ENCODE results near the gene NFIX. TPM values are rescaled to one million over a fixed set of nuclear protein-coding genes. Genes with fewer than 3 reads are reported as not detected.
A peak's percentile ranks its signal among the peaks of the same experiment; 100 is the strongest.

NFIX gene
- total and polyA plus RNA-seq, 7 donors, result 10.6 to 104 (median 44.1) TPM

- H3K27me3 ChIP-seq, result no peaks in the 10 kb centered on the region
- 97 to 99% methylated on average over 10 of the region's 10 CpGs for WGBS, 2 donors
- TF ChIP-seq POLR2AphosphoS5 (IDR thresholded peaks at IDR 0.05) (no peak), EP300 (IDR thresholded peaks at IDR 0.05) (no peak), POLR2A (IDR thresholded peaks at IDR 0.05) (no peak)
- TF ChIP-seq, protein P1, sequence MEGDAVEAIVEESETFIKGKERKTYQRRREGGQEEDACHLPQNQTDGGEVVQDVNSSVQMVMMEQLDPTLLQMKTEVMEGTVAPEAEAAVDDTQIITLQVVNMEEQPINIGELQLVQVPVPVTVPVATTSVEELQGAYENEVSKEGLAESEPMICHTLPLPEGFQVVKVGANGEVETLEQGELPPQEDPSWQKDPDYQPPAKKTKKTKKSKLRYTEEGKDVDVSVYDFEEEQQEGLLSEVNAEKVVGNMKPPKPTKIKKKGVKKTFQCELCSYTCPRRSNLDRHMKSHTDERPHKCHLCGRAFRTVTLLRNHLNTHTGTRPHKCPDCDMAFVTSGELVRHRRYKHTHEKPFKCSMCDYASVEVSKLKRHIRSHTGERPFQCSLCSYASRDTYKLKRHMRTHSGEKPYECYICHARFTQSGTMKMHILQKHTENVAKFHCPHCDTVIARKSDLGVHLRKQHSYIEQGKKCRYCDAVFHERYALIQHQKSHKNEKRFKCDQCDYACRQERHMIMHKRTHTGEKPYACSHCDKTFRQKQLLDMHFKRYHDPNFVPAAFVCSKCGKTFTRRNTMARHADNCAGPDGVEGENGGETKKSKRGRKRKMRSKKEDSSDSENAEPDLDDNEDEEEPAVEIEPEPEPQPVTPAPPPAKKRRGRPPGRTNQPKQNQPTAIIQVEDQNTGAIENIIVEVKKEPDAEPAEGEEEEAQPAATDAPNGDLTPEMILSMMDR (IDR thresholded peaks at IDR 0.05), result no peak
- intact Hi-C loops (cut with DNase I), result no loop called here
- H3K4me3 ChIP-seq, result no peak overlapping the region
- peaks cover 0 to 51% (median 14%) of the 10 kb centered on the region in 4 donors for H3K36me3 ChIP-seq
- peaks cover 0 to 25% (median 20%) of the 10 kb centered on the region in 4 donors for H3K4me1 ChIP-seq
- DNase-seq, result no peak
- no peaks in the 10 kb centered on the region for H3K9me3 ChIP-seq
- H3K27ac ChIP-seq, result no peak overlapping the region
Measured at GRCh38 chr19:13112555-13112954, 117.3 kb downstream of the NFIX start.

GRCh38 chr19:13115936-13116281 lies 120.6 kb downstream of the NFIX start:
- no peak for TF ChIP-seq POLR2A (IDR thresholded peaks at IDR 0.05)
- TF ChIP-seq EP300 (IDR thresholded peaks at IDR 0.05), result no peak
- TF ChIP-seq, protein P1 (IDR thresholded peaks at IDR 0.05), result no peak
- TF ChIP-seq POLR2AphosphoS5 (IDR thresholded peaks at IDR 0.05), result no peak
- peak overlapping the region; percentile 91 to 99 (median 96) for H3K4me3 ChIP-seq
- peaks cover 0 to 49% (median 43%) of the 10 kb centered on the region in 4 donors for H3K4me1 ChIP-seq
- peak overlapping the region; percentile 72 to 83 (median 76) for H3K27ac ChIP-seq
- no peak for DNase-seq
- intact Hi-C loops (cut with DNase I), result loop anchor here (5.0 kb wide), 2 partner anchors 36 to 146 kb away; partner anchors contain the start of genes IER2 and STX10
- no peaks in the 10 kb centered on the region for H3K27me3 ChIP-seq
- 3 to 4% methylated on average over 18 of the region's 18 CpGs for WGBS, 2 donors
- peaks cover 0 to 33% (median 9%) of the 10 kb centered on the region in 4 donors for H3K36me3 ChIP-seq
- no peaks in the 10 kb centered on the region for H3K9me3 ChIP-seq

DNA sequence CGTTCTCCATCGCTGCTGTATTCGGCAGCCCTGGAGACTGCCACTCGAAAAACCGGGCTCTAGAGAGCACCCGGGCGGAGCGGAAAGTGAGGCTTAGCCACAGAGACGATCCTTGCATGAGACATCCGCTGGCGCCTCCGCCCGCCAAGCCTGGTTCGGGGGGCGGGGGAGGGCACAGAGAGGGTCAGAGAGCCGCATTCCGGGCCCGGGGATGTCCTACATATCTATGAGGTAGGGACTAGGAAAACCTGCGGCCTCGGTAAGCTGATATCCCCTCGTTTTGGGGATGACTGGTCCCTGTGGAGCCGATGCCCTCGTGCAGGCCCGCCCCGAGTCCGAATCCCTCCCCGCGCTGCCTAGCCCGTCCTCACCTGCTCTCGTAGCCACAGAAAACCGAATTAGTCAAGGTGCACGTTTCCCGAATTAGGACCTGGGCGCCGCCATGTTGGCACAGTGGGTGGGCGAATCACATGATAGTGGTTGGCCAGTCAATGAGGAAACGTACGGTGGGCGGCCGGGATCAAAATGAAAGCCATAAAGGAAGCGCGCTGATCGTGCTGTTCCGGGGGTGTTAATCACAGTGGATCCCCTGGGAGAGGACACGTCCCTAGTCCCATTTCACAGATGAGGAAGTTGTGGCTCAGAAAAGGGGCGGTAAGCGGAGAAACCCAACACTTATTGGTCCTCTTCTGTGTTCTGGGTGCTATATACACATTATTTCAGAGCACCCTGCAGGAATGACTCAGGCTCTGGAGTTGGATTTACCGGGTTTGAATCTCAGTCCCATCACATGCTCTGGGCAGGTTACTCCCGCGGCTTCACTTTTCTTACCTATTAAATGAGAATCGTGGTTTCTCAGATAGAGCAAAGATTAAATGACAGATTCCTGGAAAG lies 121.3 kb downstream of the NFIX start, which contains the start of gene TRMT1:
TRMT1 (minus strand) TSS at position 459 of the 894 bp plus-strand sequence; CDS start at position 118, 341 bp downstream.
- intact Hi-C loops (cut with DNase I), result loop anchor here (5.0 kb wide), 2 partner anchors 36 to 146 kb away; partner anchors contain the start of genes IER2 and STX10
- Histone ChIP-seq H3K27me3 (no peaks in the 10 kb centered on the region), H3K9me3 (no peaks in the 10 kb centered on the region), H3K4me3 (peak within 1 kb of the TSS; percentile 91 to 99 (median 96)), H3K36me3 (peaks cover 0 to 34% (median 9%) of the 10 kb centered on the region in 4 donors), H3K4me1 (peaks cover 0 to 49% (median 43%) of the 10 kb centered on the region in 4 donors), H3K27ac (peak within 1 kb of the TSS; percentile 72 to 83 (median 76))
- TF ChIP-seq EP300 (IDR thresholded peaks at IDR 0.05), result peak in 1 of 4 donors; percentile 59
- TF ChIP-seq, protein P1 (IDR thresholded peaks at IDR 0.05), result no peak
- no peak for TF ChIP-seq POLR2A (IDR thresholded peaks at IDR 0.05)
- TF ChIP-seq POLR2AphosphoS5 (IDR thresholded peaks at IDR 0.05), result peak; percentile 70 to 85 (median 74)
- 0% methylated on average over 51 of the region's 51 CpGs for WGBS, 2 donors
- peak; percentile 96 for DNase-seq

GRCh38 chr19:13117176-13117771 lies 122.0 kb downstream of the NFIX start:
- peak overlapping the region; percentile 72 to 83 (median 76) for H3K27ac ChIP-seq
- intact Hi-C loops (cut with DNase I), result loop anchor here (5.0 kb wide), 2 partner anchors 35 to 145 kb away; partner anchors contain the start of genes IER2 and STX10

More at GRCh38 chr19:13117176-13117771, 122.0 kb downstream of the NFIX start:
- no peaks in the 10 kb centered on the region for H3K27me3 ChIP-seq
- H3K4me1 ChIP-seq, result peaks cover 0 to 49% (median 43%) of the 10 kb centered on the region in 4 donors
- TF ChIP-seq, protein P1 (IDR thresholded peaks at IDR 0.05), result no peak
- no peak for TF ChIP-seq POLR2AphosphoS5 (IDR thresholded peaks at IDR 0.05)
- H3K4me3 ChIP-seq, result peak overlapping the region; percentile 91 to 99 (median 96)
- H3K36me3 ChIP-seq, result peaks cover 0 to 30% (median 9%) of the 10 kb centered on the region in 4 donors
- no peaks in the 10 kb centered on the region for H3K9me3 ChIP-seq
- WGBS, 2 donors, result 3 to 10% methylated on average over 20 of the region's 20 CpGs
- no peak for DNase-seq

All from sigmoid colon (tissue), 7 donors.